NT2/D1 (cell line): Measurements from ENCODE around the gene NEK2.

Experiments used
- SUZ12 ChIP-seq: IDR thresholded peaks from 2 replicates; pipeline ENCODE4 v1.6.1; 2011; ENCODE audit not compliant: insufficient read length, insufficient read depth; ENCODE audit errors: extremely low read depth
- YY1 ChIP-seq: IDR thresholded peaks from 2 replicates; pipeline ENCODE4 v1.6.1; 2011; ENCODE audit not compliant: insufficient read length, insufficient read depth
- ZNF274 ChIP-seq: IDR thresholded peaks from 2 replicates; pipeline ENCODE4 v1.6.1; 2011; ENCODE audit warnings: mild to moderate bottlenecking, low read depth, low read length

DNA sequence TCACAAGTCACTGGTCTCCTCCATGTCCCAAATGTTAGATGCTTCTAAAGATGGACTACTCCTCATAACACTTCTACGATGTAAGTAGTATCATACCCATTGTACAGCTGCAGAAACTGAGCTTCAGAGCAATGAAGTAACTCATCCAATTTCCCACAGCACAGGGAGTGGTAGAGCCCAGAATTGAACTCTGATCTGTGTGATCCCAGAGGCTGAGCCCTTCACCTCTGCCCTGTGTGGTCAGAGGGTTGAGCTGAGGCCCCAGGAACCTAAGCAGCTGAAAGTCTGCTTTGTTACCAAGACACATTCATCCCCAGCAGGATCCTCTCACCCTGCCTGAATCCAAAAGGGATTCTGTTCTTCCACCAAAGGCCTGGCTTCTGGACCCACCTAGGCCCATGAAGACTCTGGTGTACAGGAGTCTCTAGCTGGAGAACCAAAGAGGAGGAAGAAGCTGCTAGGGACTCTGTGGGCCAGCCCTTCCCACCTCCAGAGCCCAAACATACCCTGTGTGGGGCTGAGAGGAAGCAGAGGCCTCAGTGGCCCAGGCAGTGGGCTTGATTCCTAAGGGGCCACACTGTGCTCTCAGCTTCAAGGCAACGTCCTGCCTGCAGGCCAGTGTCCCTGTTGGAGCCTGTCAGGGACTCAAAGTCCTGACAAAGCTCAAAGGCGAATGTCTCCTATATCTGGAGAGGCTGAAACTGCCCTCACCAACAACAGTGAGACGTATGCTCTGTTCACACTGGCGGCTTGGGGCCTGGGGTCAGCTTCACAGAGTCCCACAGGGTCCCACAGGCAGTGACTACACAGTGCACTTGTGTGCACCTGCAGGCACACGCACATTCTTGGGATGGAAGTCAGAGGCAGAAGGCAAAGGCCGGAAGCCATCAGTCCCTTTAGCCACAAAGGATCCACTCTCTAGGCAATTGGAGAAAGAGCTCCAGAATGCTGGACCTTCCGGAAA is 56.1 kb downstream of the NEK2 start:
- no peak for TF ChIP-seq ZNF274
- no peak for TF ChIP-seq YY1
- TF ChIP-seq SUZ12, result no peak
